K562 (cell line): ENCODE results near the gene MAGI1. TPM values are rescaled to one million over a fixed set of nuclear protein-coding genes. Genes with fewer than 3 reads are reported as not detected.

Source experiments
- ATAC-seq: fragments of 200-7000 bp; cut with Tn5 transposase; 3 replicates; pipeline ENCODE4 v1.9.1; 2020; ENCODE audit warnings: moderate library complexity
- BruUV-seq: library from RNA; stranded (reverse); fragments of 400-500 nt; replicated peaks from 2 replicates; lab custom pipeline; 2021; lab: Mats Ljungman, UMichigan
- CTCF ChIA-PET: fragments of 300-600 bp; formaldehyde crosslinking; extraction: SDS; loops from one replicate; lab custom pipeline; 2021; ENCODE audit warnings: low intra/inter-chr PET ratio; lab: Yijun Ruan, JAX
- POLR2A ChIA-PET: fragments of 300-600, 350-650 bp; sonication (Branson Sonifier 250); formaldehyde crosslinking; extraction: SDS; loops from one replicate; lab custom pipeline; 2021; ENCODE audit warnings: antibody characterized with exemption, inconsistent platforms; lab: Yijun Ruan, JAX
- DNase-seq, 4 experiments: peaks; one replicate each; pipeline versions ENCODE4 v3.0.0 to v3.0.0-alpha.2; 2011 to 2018; ENCODE audit warnings: low spot score in 3 of 4, mixed read lengths in 3 of 4; ENCODE audit errors: extremely low read depth in 1 of 4
- FAIRE-seq: peaks from 2 replicates; lab custom pipeline; 2011; peaks lifted over from hg19 to GRCh38; lab: Jason Lieb, UNC
- H2AFZ ChIP-seq: 2 replicates; pipeline ENCODE4 v1.6.0; 2011; ENCODE audit warnings: low read depth, low read length, control low read depth, inconsistent platforms
- H3K27ac ChIP-seq: fragments of 200-600 bp; 3 replicates; pipeline ENCODE4 v1.8.0; 2011; ENCODE audit warnings: low read depth, mild to moderate bottlenecking, control low read depth, inconsistent platforms, low read length, moderate library complexity, mixed read lengths; ENCODE audit errors: extremely low read depth
- H3K27me3 ChIP-seq, 2 experiments: fragments of 300-600 bp in 1 of 2; 2 replicates in 1 of 2; 3 replicates in 1 of 2; pipeline versions ENCODE4 v1.6.0 to v1.8.0; 2011; ENCODE audit warnings: inconsistent platforms in 2 of 2, low read length in 2 of 2, mild to moderate bottlenecking in 1 of 2, mixed read lengths in 1 of 2, moderate library complexity in 1 of 2; ENCODE audit not compliant: control insufficient read depth in 2 of 2, insufficient read depth in 2 of 2
- H3K36me3 ChIP-seq: fragments of 300-600 bp; 3 replicates; pipeline ENCODE4 v1.8.0; 2011; ENCODE audit warnings: mild to moderate bottlenecking, low read length, inconsistent platforms; ENCODE audit not compliant: control insufficient read depth, insufficient read depth
- H3K4me1 ChIP-seq, 2 experiments: fragments of 200-600 bp in 1 of 2; replicated peaks in 1 of 2; 2 replicates in 1 of 2; 3 replicates in 1 of 2; pipeline versions ENCODE4 v1.5.1 to v1.8.0; 2011; ENCODE audit warnings: inconsistent platforms in 2 of 2, low read length in 2 of 2, mild to moderate bottlenecking in 1 of 2, mixed read lengths in 1 of 2, moderate library complexity in 1 of 2; ENCODE audit not compliant: control insufficient read depth in 2 of 2, insufficient read depth in 2 of 2
- H3K4me2 ChIP-seq: 2 replicates; pipeline ENCODE4 v1.6.1; 2011; ENCODE audit warnings: low read length, control low read depth, inconsistent platforms, mixed read lengths; ENCODE audit not compliant: insufficient read depth
- H3K4me3 ChIP-seq: fragments of 200-600 bp; sonication (generic), shearing (Covaris generic); 2 replicates; pipeline ENCODE4 v1.5.1; 2016; ENCODE audit warnings: control low read depth, inconsistent platforms
- H3K79me2 ChIP-seq: fragments of 200-600 bp; 3 replicates; pipeline ENCODE4 v1.8.0; 2011; ENCODE audit warnings: low read length, inconsistent platforms; ENCODE audit not compliant: control insufficient read depth, insufficient read depth
- H3K9ac ChIP-seq, 2 experiments: 2 replicates each; pipeline versions ENCODE4 v1.6.0 to v1.6.1; 2011; ENCODE audit warnings: low read depth in 2 of 2, low read length in 2 of 2, control low read depth in 1 of 2, inconsistent platforms in 1 of 2, mild to moderate bottlenecking in 1 of 2, mixed read lengths in 1 of 2; ENCODE audit not compliant: insufficient read depth in 1 of 2
- H3K9me1 ChIP-seq: one replicate; pipeline ENCODE4 v1.6.0; 2011; ENCODE audit warnings: inconsistent platforms, mild to moderate bottlenecking, low read length, moderate library complexity; ENCODE audit not compliant: control insufficient read depth, insufficient read depth
- H3K9me3 ChIP-seq: replicated peaks from 2 replicates; pipeline ENCODE4 v1.5.1; 2011; ENCODE audit warnings: low read depth, low read length, inconsistent platforms; ENCODE audit not compliant: control insufficient read depth, insufficient read depth
- H4K20me1 ChIP-seq: replicated peaks from 2 replicates; pipeline ENCODE4 v1.6.1; 2011; ENCODE audit warnings: low read length, inconsistent platforms, mixed read lengths; ENCODE audit not compliant: control insufficient read depth, insufficient read depth
- C11orf30 ChIP-seq: fragments of 450-650 bp; IDR thresholded peaks from 2 replicates; pipeline ENCODE4 v1.6.1; 2016; ENCODE audit warnings: low read depth, mild to moderate bottlenecking
- CBX1 ChIP-seq: sonication (generic); IDR thresholded peaks from 2 replicates; pipeline ENCODE4 v1.6.1; 2016; ENCODE audit warnings: antibody characterized with exemption, low read depth, mild to moderate bottlenecking
- CCNT2 ChIP-seq: IDR thresholded peaks from 2 replicates; pipeline ENCODE4 v1.6.1; 2011; ENCODE audit warnings: borderline replicate concordance, low read depth, mild to moderate bottlenecking, moderate library complexity, mixed read lengths, low read length; ENCODE audit not compliant: insufficient read length; ENCODE audit errors: extremely low read depth
- CHD1 ChIP-seq: fragments of 200-600 bp; sonication (generic); IDR thresholded peaks from one replicate; pipeline ENCODE4 v1.6.1; 2012; ENCODE audit warnings: mild to moderate bottlenecking, moderate library complexity, low read length, inconsistent platforms
- CXXC5 ChIP-seq: fragments of 250-450 bp; sonication (Bioruptor Pico); IDR thresholded peaks from 2 replicates; pipeline ENCODE4 v1.8.0; 2022; ENCODE audit warnings: inconsistent platforms, mild to moderate bottlenecking, moderate library complexity
- HNRNPK ChIP-seq: fragments of 200-400 bp; formaldehyde crosslinking; IDR thresholded peaks from one replicate; pipeline ENCODE4 v1.6.1; 2018; ENCODE audit warnings: mild to moderate bottlenecking, low read depth, low read length; ENCODE audit not compliant: poor library complexity, severe bottlenecking
- KAT8 ChIP-seq: fragments of 450-650 bp; IDR thresholded peaks from 2 replicates; pipeline ENCODE4 v1.6.1; 2016; ENCODE audit warnings: low read depth, mild to moderate bottlenecking
- KLF16 ChIP-seq: IDR thresholded peaks from 2 replicates; pipeline ENCODE4 v1.6.1; 2016; ENCODE audit warnings: antibody characterized with exemption
- NKRF ChIP-seq: fragments of 450-650 bp; IDR thresholded peaks from 2 replicates; pipeline ENCODE4 v1.6.1; 2016; ENCODE audit warnings: borderline replicate concordance
- PTRF ChIP-seq: fragments of 450-650 bp; IDR thresholded peaks from 2 replicates; pipeline ENCODE4 v1.6.1; 2016; ENCODE audit warnings: mild to moderate bottlenecking, missing genetic modification characterization, missing compliant biosample characterization
- RBM22 ChIP-seq: fragments of 200-400 bp; formaldehyde crosslinking; IDR thresholded peaks from 2 replicates; pipeline ENCODE4 v1.6.1; 2018; ENCODE audit warnings: low read length, low read depth; ENCODE audit not compliant: poor library complexity, severe bottlenecking
- XRCC5 ChIP-seq: fragments of 200-400 bp; formaldehyde crosslinking; IDR thresholded peaks from 2 replicates; pipeline ENCODE4 v1.6.1; 2017; ENCODE audit warnings: low read depth, mild to moderate bottlenecking, low read length
- ZFP30 ChIP-seq: fragments of 250-450 bp; sonication (Bioruptor Pico); IDR thresholded peaks from 2 replicates; pipeline ENCODE4 v1.8.0; 2022; ENCODE audit warnings: moderate library complexity, mild to moderate bottlenecking, inconsistent platforms, borderline replicate concordance
- ZNF354B ChIP-seq: fragments of 250-450 bp; sonication (Bioruptor Pico); IDR thresholded peaks from 2 replicates; pipeline ENCODE4 v1.4.0; 2020
- ZNF695 ChIP-seq: fragments of 450-650 bp; formaldehyde crosslinking; IDR thresholded peaks from 2 replicates; pipeline ENCODE4 v1.4.0; 2020; ENCODE audit warnings: mild to moderate bottlenecking, moderate library complexity
- WGBS: fragments of 100-300 bp; shearing (Covaris generic); methylation state at CpG from one replicate; pipeline ENCODE4 v1.1.6; 2016; ENCODE audit warnings: low coverage, mixed read lengths; ENCODE audit not compliant: insufficient coverage; ENCODE audit errors: missing lambda C conversion rate; 5-methylcytosine and 5-hydroxymethylcytosine counted together
- in situ Hi-C: fragments of 300-500 bp; cut with MboI; formaldehyde crosslinking; loops from 4 replicates; pipeline ENCODE4 v1.15.0; 2018; ENCODE audit warnings: inconsistent platforms, mixed read lengths
- intact Hi-C: fragments of 100-400 bp; cut with micrococcal nuclease; formaldehyde crosslinking; loops from 2 replicates; pipeline ENCODE4 v1.14.2; 2022
- polyA plus RNA-seq, 8 experiments: library from polyadenylated mRNA; depleted of rRNA in 4 of 8; stranded (reverse) in 5 of 8; unstranded in 3 of 8; fragments of >200 nt; fragmentation: Nextera tagmentation in 2 of 8; fragmentation: Illumina TruSeq in 1 of 8; extraction: Ambion mirVana in 2 of 8; extraction: Trizol in 1 of 8; gene quantifications; 2 replicates each; pipeline versions ENCODE4 v1.2.1 to v1.2.3, GENCODE V29; 2011 to 2014; ENCODE audit warnings: inconsistent platforms in 1 of 8, missing spikeins in 1 of 8
- total RNA-seq, 7 experiments: library from RNA; depleted of rRNA in 6 of 7; stranded (reverse); fragments of >200 nt in 6 of 7; fragmentation: Illumina TruSeq in 2 of 7; extraction: Trizol in 2 of 7; gene quantifications; 2 replicates each; pipeline versions ENCODE4 v1.2.1 to v1.2.3, GENCODE V29; 2011 to 2021; ENCODE audit warnings: low replicate concordance in 1 of 7
- TF ChIP-seq, protein P1 (sequence below): fragments of 250-450 bp; sonication (Bioruptor Pico); IDR thresholded peaks from 2 replicates; pipeline ENCODE4 v1.8.0; 2021; ENCODE audit warnings: mild to moderate bottlenecking, moderate library complexity
- TF ChIP-seq, protein P2 (sequence below): fragments of 450-650 bp; conservative IDR thresholded peaks from 2 replicates; pipeline ENCODE4 v1.6.1; 2016; ENCODE audit warnings: missing genetic modification characterization, low read depth, mild to moderate bottlenecking, missing compliant biosample characterization, moderate library complexity
- TF ChIP-seq, protein P3 (sequence below): fragments of 450-650 bp; formaldehyde crosslinking; IDR thresholded peaks from 2 replicates; pipeline ENCODE4 v1.4.0; 2022; ENCODE audit warnings: missing genetic modification characterization

The MAGI1 gene
- total and polyA plus RNA-seq, 9 of the 15 experiments (the other 6 are each of a cell fraction or from before 2014, with no cell fraction given), result 7.8 to 59.4 (median 43.2) TPM

DNA sequence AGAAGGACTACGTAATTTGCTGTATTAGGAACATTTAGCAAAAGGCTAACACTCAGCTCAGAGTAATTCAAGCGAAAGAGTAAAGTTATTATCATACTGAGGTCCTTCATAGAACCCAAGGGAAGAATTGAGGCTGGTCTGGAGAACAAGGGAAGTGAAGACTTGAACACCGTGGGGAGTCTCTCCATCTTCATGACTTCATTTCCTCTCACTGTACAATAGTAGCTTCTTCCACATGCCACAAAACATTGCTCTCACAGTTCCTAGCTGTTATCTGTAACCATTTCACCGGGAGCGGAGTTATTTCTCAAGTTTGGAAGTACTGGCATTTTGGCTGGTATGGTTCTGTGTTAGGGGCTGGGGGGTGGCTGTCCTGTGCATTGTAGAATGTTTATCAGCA lies 69.7 kb downstream of the MAGI1 start (continued):
- TF ChIP-seq CCNT2 (no peak), KLF16 (no peak), CHD1 (no peak)
- TF ChIP-seq, protein P1, sequence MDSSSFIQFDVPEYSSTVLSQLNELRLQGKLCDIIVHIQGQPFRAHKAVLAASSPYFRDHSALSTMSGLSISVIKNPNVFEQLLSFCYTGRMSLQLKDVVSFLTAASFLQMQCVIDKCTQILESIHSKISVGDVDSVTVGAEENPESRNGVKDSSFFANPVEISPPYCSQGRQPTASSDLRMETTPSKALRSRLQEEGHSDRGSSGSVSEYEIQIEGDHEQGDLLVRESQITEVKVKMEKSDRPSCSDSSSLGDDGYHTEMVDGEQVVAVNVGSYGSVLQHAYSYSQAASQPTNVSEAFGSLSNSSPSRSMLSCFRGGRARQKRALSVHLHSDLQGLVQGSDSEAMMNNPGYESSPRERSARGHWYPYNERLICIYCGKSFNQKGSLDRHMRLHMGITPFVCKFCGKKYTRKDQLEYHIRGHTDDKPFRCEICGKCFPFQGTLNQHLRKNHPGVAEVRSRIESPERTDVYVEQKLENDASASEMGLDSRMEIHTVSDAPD (CRISPR knock-in tag), result no peak

- Histone ChIP-seq H4K20me1 (no peaks in the 10 kb centered on the region), H3K27me3 (no peaks in the 10 kb centered on the region), H2AFZ (no peak overlapping the region), H3K4me1 (no peaks in the 10 kb centered on the region), H3K79me2 (no peaks in the 10 kb centered on the region), H3K9ac (no peak overlapping the region), H3K9me3 (no peaks in the 10 kb centered on the region), H3K9me1 (no peaks in the 10 kb centered on the region), H3K4me2 (no peak overlapping the region), H3K4me3 (no peak overlapping the region), H3K27ac (no peak overlapping the region), H3K36me3 (no peaks in the 10 kb centered on the region)
- WGBS, result 0% methylated on average over 3 of the region's 3 CpGs
- in situ Hi-C loops (no loop called here), intact Hi-C loops (no loop called here)
- ChIA-PET POLR2A (no interaction called here), CTCF (no interaction called here)
- DNase-seq (no peak), FAIRE-seq (no peak), ATAC-seq (no peak)
- no TSS peak for BruUV-seq
- TF ChIP-seq C11orf30 (no peak), CXXC5 (no peak), ZNF354B (no peak), KAT8 (no peak), ZNF695 (CRISPR knock-in tag) (no peak), CBX1 (no peak), PTRF (tag) (no peak), XRCC5 (no peak), HNRNPK (no peak), NKRF (no peak), RBM22 (no peak), ZFP30 (CRISPR knock-in tag) (no peak)
- TF ChIP-seq, protein P2, sequence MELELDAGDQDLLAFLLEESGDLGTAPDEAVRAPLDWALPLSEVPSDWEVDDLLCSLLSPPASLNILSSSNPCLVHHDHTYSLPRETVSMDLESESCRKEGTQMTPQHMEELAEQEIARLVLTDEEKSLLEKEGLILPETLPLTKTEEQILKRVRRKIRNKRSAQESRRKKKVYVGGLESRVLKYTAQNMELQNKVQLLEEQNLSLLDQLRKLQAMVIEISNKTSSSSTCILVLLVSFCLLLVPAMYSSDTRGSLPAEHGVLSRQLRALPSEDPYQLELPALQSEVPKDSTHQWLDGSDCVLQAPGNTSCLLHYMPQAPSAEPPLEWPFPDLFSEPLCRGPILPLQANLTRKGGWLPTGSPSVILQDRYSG (tag), result no peak
- TF ChIP-seq, protein P3, sequence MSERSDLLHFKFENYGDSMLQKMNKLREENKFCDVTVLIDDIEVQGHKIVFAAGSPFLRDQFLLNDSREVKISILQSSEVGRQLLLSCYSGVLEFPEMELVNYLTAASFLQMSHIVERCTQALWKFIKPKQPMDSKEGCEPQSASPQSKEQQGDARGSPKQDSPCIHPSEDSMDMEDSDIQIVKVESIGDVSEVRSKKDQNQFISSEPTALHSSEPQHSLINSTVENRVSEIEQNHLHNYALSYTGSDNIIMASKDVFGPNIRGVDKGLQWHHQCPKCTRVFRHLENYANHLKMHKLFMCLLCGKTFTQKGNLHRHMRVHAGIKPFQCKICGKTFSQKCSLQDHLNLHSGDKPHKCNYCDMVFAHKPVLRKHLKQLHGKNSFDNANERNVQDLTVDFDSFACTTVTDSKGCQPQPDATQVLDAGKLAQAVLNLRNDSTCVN, result no peak
These were observed 71.3 kb downstream of the MAGI1 start for GRCh38 chr3:65967451-65967850.
